ENCODE data around the gene CPNE2.
"Not testable (repeated sequence)": the region's sequence is repeated elsewhere in the genome, so short reads cannot be mapped to it uniquely, and the experiment has no call there.

Gene CPNE2

GRCh38 chr16:57100445-57100844 is 8.1 kb downstream of the CPNE2 start:
- DNase-seq = no peak

- DNase-seq = no peak
These were observed 10.8 kb downstream of the CPNE2 start for GRCh38 chr16:57102888-57103851.

- no peak for DNase-seq
These were observed 12.3 kb downstream of the CPNE2 start for GRCh38 chr16:57104706-57105105.

- no peak for DNase-seq
These were observed 12.8 kb downstream of the CPNE2 start for GRCh38 chr16:57105184-57105583.

GRCh38 chr16:57106767-57107166 is 14.4 kb downstream of the CPNE2 start:
- DNase-seq = no peak

GRCh38 chr16:57107321-57107922 is 15.0 kb downstream of the CPNE2 start:
- no peak for DNase-seq

GRCh38 chr16:57108432-57108831 is 16.0 kb downstream of the CPNE2 start:
- DNase-seq = no peak

- not testable (repeated sequence) for DNase-seq
These were observed 17.1 kb downstream of the CPNE2 start for GRCh38 chr16:57109259-57110105.

- no peak for DNase-seq
These were observed 18.6 kb downstream of the CPNE2 start for GRCh38 chr16:57110937-57111336.

GRCh38 chr16:57111420-57111819 is 19.0 kb downstream of the CPNE2 start:
- no peak for DNase-seq

- no peak for DNase-seq
These were observed 20.1 kb downstream of the CPNE2 start for GRCh38 chr16:57112403-57113041.

GRCh38 chr16:57113042-57113453 is 20.7 kb downstream of the CPNE2 start:
- no peak for DNase-seq

- no peak for DNase-seq
These were observed 21.3 kb downstream of the CPNE2 start for GRCh38 chr16:57113664-57114063.

GRCh38 chr16:57115168-57115513 is 22.8 kb downstream of the CPNE2 start:
- DNase-seq = no peak

GRCh38 chr16:57115514-57116182 is 23.3 kb downstream of the CPNE2 start:
- DNase-seq = no peak

GRCh38 chr16:57118461-57119084 is 26.2 kb downstream of the CPNE2 start:
- DNase-seq = no peak

- DNase-seq = no peak
These were observed 31.0 kb downstream of the CPNE2 start for GRCh38 chr16:57123216-57123973.

GRCh38 chr16:57123974-57124674 is 31.7 kb downstream of the CPNE2 start:
- DNase-seq = no peak

GRCh38 chr16:57125376-57125775 is 33.0 kb downstream of the CPNE2 start:
- DNase-seq = no peak

GRCh38 chr16:57125969-57126368 is 33.6 kb downstream of the CPNE2 start:
- DNase-seq = no peak

All from activated gamma-delta T cell treated with Interleukin-2 at 50 U/mL for 16 hours (primary cell).